Pancreas (tissue), 10 donors: ENCODE measurements around the gene CTPS1. TPM values are rescaled to one million over a fixed set of nuclear protein-coding genes. Genes with fewer than 3 reads are reported as not detected.
A peak's percentile ranks its signal among the peaks of the same experiment; 100 is the strongest.

Experiments
- ATAC-seq, 4 donors: fragments of 200-7000 bp; cut with Tn5 transposase; one replicate each; pipeline versions ENCODE4 v1.8.0 to v1.9.1; 2020; ENCODE audit warnings: mild to moderate bottlenecking in 4 of 4, moderate library complexity in 4 of 4
- DNase-seq, 6 donors: peaks; one replicate each; pipeline ENCODE4 v3.0.0-alpha.2; 2020
- FAIRE-seq: peaks from 2 replicates; lab custom pipeline; 2012; peaks lifted over from hg19 to GRCh38; lab: Jason Lieb, UNC
- H3K27ac ChIP-seq, 4 donors: fragments of 200-600 bp; sonication (generic); 1 replicate in 3 of 4; 2 replicates in 1 of 4; pipeline versions ENCODE4 v1.5.0 to v1.8.0; 2020
- H3K27me3 ChIP-seq, 4 donors: fragments of 200-600 bp; one replicate each; pipeline ENCODE4 v1.8.0; 2021
- H3K36me3 ChIP-seq, 3 donors: fragments of 200-600 bp; sonication (generic) in 1 of 3; one replicate each; pipeline versions ENCODE4 v1.5.0 to v1.8.0; 2020 to 2021
- H3K4me1 ChIP-seq, 3 donors: fragments of 200-600 bp; one replicate each; pipeline ENCODE4 v1.8.0; 2021
- H3K4me3 ChIP-seq, 4 donors: fragments of 200-600 bp; sonication (generic) in 2 of 4; one replicate each; pipeline versions ENCODE4 v1.5.0 to v1.8.0; 2020 to 2021
- H3K9me3 ChIP-seq, 4 donors: fragments of 200-600 bp; one replicate each; pipeline ENCODE4 v1.8.0; 2021
- WGBS, 2 donors: extraction: QIAGEN DNeasy Blood & Tissue Kit; methylation state at CpG; one replicate each; pipeline ENCODE4 v1.1.7; 2013; 5-methylcytosine and 5-hydroxymethylcytosine counted together
- intact Hi-C, 3 donors: fragments of 100-400 bp; cut with DNase I; formaldehyde crosslinking; loops; one replicate each; pipeline versions ENCODE4 v1.11.1 to v1.14.2; 2022
- polyA plus RNA-seq, 2 donors: library from polyadenylated mRNA; stranded (reverse); fragments of 200-250 nt; gene quantifications; one replicate each; pipeline ENCODE4 v1.2.3, GENCODE V29; 2013
- total RNA-seq, 6 donors: library from RNA; stranded (reverse); fragmentation: NEBNext Ultra II Directional in 4 of 6; extraction: Animal tissue kit (Norgen Biotek cat#: 25700) in 4 of 6; gene quantifications; one replicate each; pipeline versions ENCODE4 v1.2.1 to v1.2.4, GENCODE V29; 2021 to 2023
- TF ChIP-seq, protein P1 (sequence below), 4 donors: fragments of 200-600 bp; sonication (generic) in 3 of 4; IDR thresholded peaks; one replicate each; pipeline versions ENCODE4 v1.5.0 to v1.8.0; 2021; ENCODE audit warnings: antibody characterized with exemption in 4 of 4
- donor health status: healthy with polysubstance abuse.
- donor health status: DM: no; HTN: no; CAD: no; lungs with moderate emphysema.
- donor health status: DM: no; HTN: no; CAD: no.
- donor health status: control.
- donor health status: control.
- donor health status: Bipolar disorder and iron deficiency.
- donor health status: DM: yes; HTN: yes; CAD: no.
- donor health status: DM: no; HTN: no; CAD: no.
- donor health status: DM: no; HTN: no; CAD: no.
- donor health status: DM: yes; HTN: yes; CAD: no.

The CTPS1 gene
- total and polyA plus RNA-seq, 8 donors, result 4.1 to 8.7 (median 7.3) TPM

DNA sequence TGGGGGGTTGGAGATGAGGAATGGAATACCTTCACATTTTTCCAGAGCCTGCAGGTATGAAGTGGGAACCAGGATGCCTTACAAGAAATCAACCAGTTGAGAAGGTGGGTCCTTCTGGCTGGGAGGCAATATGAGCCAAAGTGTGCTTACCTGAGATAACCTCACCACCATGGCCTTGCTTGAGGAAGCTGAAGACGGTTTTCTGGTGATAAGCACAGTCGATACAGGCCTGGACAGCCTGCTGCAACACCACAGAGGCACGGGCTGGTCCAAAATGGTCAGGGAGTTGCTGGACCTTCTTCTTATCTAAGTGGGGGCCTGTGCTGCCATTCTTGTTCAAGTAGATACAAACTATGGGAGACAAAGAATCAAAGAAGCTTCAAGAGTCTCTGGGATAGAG lies 69.0 kb downstream of the CTPS1 start:
- intact Hi-C loops, result no loop called here
- H3K36me3 ChIP-seq, result peaks cover 0 to 5% (median 4%) of the 10 kb centered on the region in 3 donors
- H3K27me3 ChIP-seq, result no peaks in the 10 kb centered on the region
- peaks cover 0 to 6% (median 5%) of the 10 kb centered on the region in 3 donors for H3K4me1 ChIP-seq
- H3K9me3 ChIP-seq, result no peaks in the 10 kb centered on the region
- WGBS, 2 donors, result 77 to 80% methylated on average over 3 of the region's 3 CpGs
- no peak overlapping the region for H3K27ac ChIP-seq
- FAIRE-seq (no peak), DNase-seq (no peak), ATAC-seq (no peak)
- no peak overlapping the region for H3K4me3 ChIP-seq
- TF ChIP-seq, protein P1, sequence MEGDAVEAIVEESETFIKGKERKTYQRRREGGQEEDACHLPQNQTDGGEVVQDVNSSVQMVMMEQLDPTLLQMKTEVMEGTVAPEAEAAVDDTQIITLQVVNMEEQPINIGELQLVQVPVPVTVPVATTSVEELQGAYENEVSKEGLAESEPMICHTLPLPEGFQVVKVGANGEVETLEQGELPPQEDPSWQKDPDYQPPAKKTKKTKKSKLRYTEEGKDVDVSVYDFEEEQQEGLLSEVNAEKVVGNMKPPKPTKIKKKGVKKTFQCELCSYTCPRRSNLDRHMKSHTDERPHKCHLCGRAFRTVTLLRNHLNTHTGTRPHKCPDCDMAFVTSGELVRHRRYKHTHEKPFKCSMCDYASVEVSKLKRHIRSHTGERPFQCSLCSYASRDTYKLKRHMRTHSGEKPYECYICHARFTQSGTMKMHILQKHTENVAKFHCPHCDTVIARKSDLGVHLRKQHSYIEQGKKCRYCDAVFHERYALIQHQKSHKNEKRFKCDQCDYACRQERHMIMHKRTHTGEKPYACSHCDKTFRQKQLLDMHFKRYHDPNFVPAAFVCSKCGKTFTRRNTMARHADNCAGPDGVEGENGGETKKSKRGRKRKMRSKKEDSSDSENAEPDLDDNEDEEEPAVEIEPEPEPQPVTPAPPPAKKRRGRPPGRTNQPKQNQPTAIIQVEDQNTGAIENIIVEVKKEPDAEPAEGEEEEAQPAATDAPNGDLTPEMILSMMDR (IDR thresholded peaks at IDR 0.05), result no peak

DNA sequence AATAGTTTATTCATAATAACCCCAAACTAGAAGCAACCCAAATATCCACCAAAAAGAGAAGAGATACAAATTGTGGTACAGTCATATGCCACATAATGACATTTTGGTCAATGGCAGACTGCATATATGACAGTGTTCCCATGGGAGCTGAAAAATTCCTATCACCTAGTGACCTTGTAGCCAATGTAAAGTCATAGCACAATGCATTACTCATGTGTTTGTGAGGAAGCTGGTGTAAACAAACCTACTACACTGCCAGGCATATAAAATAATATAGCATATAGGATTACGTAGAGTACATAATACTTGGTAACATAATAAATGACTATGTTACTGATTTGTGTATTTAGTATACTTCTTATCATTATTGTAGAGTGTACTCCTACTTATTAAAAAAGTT lies 71.5 kb downstream of the CTPS1 start:
- 96 to 98% methylated on average over 1 of the region's 1 CpG for WGBS, 2 donors
- TF ChIP-seq, protein P1 (IDR thresholded peaks at IDR 0.05), result no peak
- Histone ChIP-seq H3K4me3 (no peak overlapping the region), H3K27ac (no peak overlapping the region), H3K36me3 (peaks cover 0 to 5% (median 4%) of the 10 kb centered on the region in 3 donors), H3K9me3 (no peaks in the 10 kb centered on the region), H3K4me1 (peaks cover 0 to 4% (median 4%) of the 10 kb centered on the region in 3 donors), H3K27me3 (no peaks in the 10 kb centered on the region)
- FAIRE-seq, result no peak
- intact Hi-C loops, result no loop called here
- no peak for ATAC-seq
- no peak for DNase-seq

DNA sequence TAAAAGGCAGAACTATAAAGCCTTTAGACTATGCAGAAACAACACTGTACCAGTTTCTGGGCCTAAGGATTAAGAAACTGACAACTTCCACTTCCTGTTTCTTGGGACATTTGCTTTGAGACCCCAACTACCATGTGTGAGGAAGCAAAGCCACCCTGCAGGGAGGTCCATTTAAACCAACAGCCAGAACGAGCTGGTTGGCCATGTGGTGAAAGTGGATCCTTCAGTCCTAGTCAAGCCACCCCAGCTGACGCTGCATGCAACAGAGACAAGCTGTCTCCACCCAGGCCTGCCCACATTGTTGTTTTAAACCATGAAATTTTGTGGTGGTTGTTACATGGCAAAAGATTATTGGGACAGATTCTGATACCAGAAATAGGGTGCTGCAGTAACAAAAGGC lies 73.8 kb downstream of the CTPS1 start:
- no peaks in the 10 kb centered on the region for H3K9me3 ChIP-seq
- H3K4me3 ChIP-seq, result no peak overlapping the region
- no peaks in the 10 kb centered on the region for H3K27me3 ChIP-seq
- no peaks in the 10 kb centered on the region for H3K4me1 ChIP-seq
- H3K36me3 ChIP-seq, result peaks cover 0 to 6% (median 3%) of the 10 kb centered on the region in 3 donors
- FAIRE-seq (no peak), DNase-seq (no peak), ATAC-seq (peak in 1 of 4 donors; percentile 22)
- TF ChIP-seq, protein P1 (IDR thresholded peaks at IDR 0.05), result no peak
- H3K27ac ChIP-seq, result no peak overlapping the region
- intact Hi-C loops, result no loop called here
- WGBS, 2 donors, result 93% methylated on average over 2 of the region's 2 CpGs

DNA sequence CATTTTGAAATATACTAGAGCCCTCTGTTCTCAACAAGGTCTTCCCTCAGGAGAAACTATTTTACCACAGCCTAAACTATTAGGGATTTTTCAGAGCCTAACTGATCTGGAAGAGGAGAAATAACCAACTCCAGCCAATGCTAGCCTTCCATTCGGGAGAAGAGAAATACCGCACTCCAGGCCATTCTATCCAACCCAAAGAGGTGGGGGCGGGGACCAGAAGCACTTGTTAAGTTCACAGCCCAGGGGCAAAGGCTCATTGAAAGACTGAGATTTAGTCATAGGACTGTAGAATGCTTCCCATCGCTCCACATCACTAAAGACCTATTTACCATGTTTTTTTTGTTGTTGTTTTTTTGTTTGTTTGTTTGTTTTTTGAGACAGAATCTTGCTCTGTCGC lies 77.4 kb downstream of the CTPS1 start:
- peaks cover 0 to 8% (median 0%) of the 10 kb centered on the region in 3 donors for H3K36me3 ChIP-seq
- intact Hi-C loops, result no loop called here
- H3K4me1 ChIP-seq, result no peaks in the 10 kb centered on the region
- FAIRE-seq, result no peak
- no peak for ATAC-seq
- WGBS, 2 donors, result 95 to 96% methylated on average over 5 of the region's 5 CpGs
- no peak for DNase-seq
- no peaks in the 10 kb centered on the region for H3K27me3 ChIP-seq
- no peaks in the 10 kb centered on the region for H3K9me3 ChIP-seq
- no peak overlapping the region for H3K4me3 ChIP-seq
- no peak overlapping the region for H3K27ac ChIP-seq
- TF ChIP-seq, protein P1 (IDR thresholded peaks at IDR 0.05), result no peak

Other genes starting within 250 kb of the CTPS1 start
- 1 to 10 TPM in 3 of 6 donors, under 1 TPM in 3; 0.35 to 1.7 (median 0.93) TPM for gene KCNQ4, start 195.9 kb upstream of the CTPS1 start, total RNA-seq
- 1 to 10 TPM; 4.1 to 6.5 TPM for gene KCNQ4, start 195.9 kb upstream of the CTPS1 start, polyA plus RNA-seq
- 10 to 100 TPM; 41.1 to 81.2 (median 51.1) TPM for gene CITED4, start 117.3 kb upstream of the CTPS1 start, total RNA-seq
- gene CITED4, start 117.3 kb upstream of the CTPS1 start, polyA plus RNA-seq, result 10 to 100 TPM; 47.8 to 63.3 TPM
- under 1 TPM; 0.18 to 0.90 (median 0.39) TPM for gene SLFNL1, start 42.0 kb downstream of the CTPS1 start, total RNA-seq
- 1 to 10 TPM in 1 of 2 donors, under 1 TPM in 1; 0.89 to 1.4 TPM for gene SLFNL1, start 42.0 kb downstream of the CTPS1 start, polyA plus RNA-seq